Measurements from ENCODE around the gene ZNF407. TPM values are rescaled to one million over a fixed set of nuclear protein-coding genes. Genes with fewer than 3 reads are reported as not detected.
"Not testable (repeated sequence)": the region's sequence is repeated elsewhere in the genome, so short reads cannot be mapped to it uniquely, and the experiment has no call there.

ZNF407 gene
- total RNA-seq, 1 donor from 2014 or later, result 19.8 TPM

- no peak overlapping the region for H3K27ac Mint-ChIP-seq
- H3K27me3 Mint-ChIP-seq (ENCODE audit: insufficient read depth), result peaks cover under 1% of the 10 kb centered on the region
- H3K4me1 Mint-ChIP-seq (ENCODE audit: low read depth), result no peaks in the 10 kb centered on the region
- H3K9me3 Mint-ChIP-seq, result peaks cover 12% of the 10 kb centered on the region
- no peak for DNase-seq (ENCODE audit: low spot score)
- intact Hi-C loops (cut with micrococcal nuclease), result no loop called here
- H3K4me3 Mint-ChIP-seq, result no peak overlapping the region
- H3K36me3 Mint-ChIP-seq (ENCODE audit: low read depth), result no peaks in the 10 kb centered on the region
Measured at GRCh38 chr18:75086494-75087034, 488.9 kb downstream of the ZNF407 start.

- Mint-ChIP-seq H3K27ac (no peak overlapping the region), H3K4me3 (no peak overlapping the region), H3K27me3 (ENCODE audit: insufficient read depth) (peaks cover under 1% of the 10 kb centered on the region), H3K9me3 (peaks cover 12% of the 10 kb centered on the region), H3K4me1 (ENCODE audit: low read depth) (no peaks in the 10 kb centered on the region), H3K36me3 (ENCODE audit: low read depth) (no peaks in the 10 kb centered on the region)
- DNase-seq (ENCODE audit: low spot score), result no peak
- intact Hi-C loops (cut with micrococcal nuclease), result no loop called here
Measured at GRCh38 chr18:75087119-75088020, 489.7 kb downstream of the ZNF407 start.

DNA sequence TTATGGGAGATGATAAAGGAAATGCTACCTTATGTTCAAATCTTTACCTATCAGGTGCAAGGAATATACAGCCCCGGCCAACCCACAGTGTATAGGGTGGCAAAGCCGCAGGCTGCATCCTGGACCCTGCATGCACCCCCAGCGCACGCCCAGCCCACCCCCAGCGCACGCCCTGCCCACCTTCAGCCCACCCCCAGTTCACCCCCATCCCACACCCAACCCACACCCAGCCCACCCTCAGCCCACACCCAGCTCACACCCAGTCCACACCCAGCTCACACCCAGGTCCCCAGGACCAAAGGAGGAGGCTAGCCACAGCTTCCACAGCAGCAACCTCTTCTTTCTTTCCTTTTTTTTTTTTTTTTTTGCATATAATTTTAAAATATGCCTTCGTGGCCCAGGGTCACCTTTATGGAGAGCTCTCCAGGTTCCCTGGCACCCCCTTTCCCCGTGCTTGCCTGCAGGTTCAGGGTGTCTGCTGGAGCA, 490.4 kb downstream of the ZNF407 start:
- Mint-ChIP-seq H3K27ac (no peak overlapping the region), H3K36me3 (ENCODE audit: low read depth) (no peaks in the 10 kb centered on the region), H3K27me3 (ENCODE audit: insufficient read depth) (peaks cover 5% of the 10 kb centered on the region), H3K4me1 (ENCODE audit: low read depth) (no peaks in the 10 kb centered on the region), H3K4me3 (no peak overlapping the region), H3K9me3 (peaks cover 12% of the 10 kb centered on the region)
- DNase-seq (ENCODE audit: low spot score), result no peak
- intact Hi-C loops (cut with micrococcal nuclease), result no loop called here

- Mint-ChIP-seq H3K27ac (no peak overlapping the region), H3K4me1 (ENCODE audit: low read depth) (no peaks in the 10 kb centered on the region), H3K4me3 (no peak overlapping the region), H3K9me3 (peaks cover 12% of the 10 kb centered on the region), H3K27me3 (ENCODE audit: insufficient read depth) (peaks cover 5% of the 10 kb centered on the region), H3K36me3 (ENCODE audit: low read depth) (no peaks in the 10 kb centered on the region)
- no peak for DNase-seq (ENCODE audit: low spot score)
- intact Hi-C loops (cut with micrococcal nuclease), result no loop called here
Measured at GRCh38 chr18:75088622-75089211, 491.0 kb downstream of the ZNF407 start.

DNA sequence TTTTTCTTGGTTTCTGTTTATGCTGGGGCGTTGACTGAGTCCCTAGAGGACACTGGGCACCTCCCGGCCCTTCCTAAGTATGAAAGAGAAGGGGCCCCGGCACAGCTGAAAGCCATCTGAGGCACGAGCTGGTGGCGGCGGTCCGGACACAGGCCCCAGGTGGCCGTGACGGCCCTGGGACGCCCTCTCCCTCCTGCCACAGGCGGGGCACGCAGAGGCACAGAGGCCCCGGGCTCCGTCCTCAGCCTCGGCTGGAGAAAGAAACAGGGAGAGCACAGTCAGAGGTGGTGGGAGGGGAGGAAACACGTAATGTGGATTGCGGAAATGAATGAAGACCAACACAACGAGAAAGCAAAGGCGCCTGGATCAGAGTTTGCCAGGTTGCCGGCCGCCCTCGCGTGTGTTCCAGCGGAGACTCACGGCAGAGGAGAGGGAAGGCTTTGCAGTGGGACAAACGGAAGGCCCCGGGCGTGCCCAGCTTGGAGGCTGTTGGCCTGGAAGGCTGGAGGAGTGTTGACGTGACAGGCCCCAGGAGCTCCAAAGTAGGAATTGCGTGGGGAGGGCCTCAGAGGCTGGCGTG, 492.2 kb downstream of the ZNF407 start:
- H3K4me3 Mint-ChIP-seq, result no peak overlapping the region
- peaks cover 5% of the 10 kb centered on the region for H3K27me3 Mint-ChIP-seq (ENCODE audit: insufficient read depth)
- H3K36me3 Mint-ChIP-seq (ENCODE audit: low read depth), result no peaks in the 10 kb centered on the region
- no peak overlapping the region for H3K27ac Mint-ChIP-seq
- intact Hi-C loops (cut with micrococcal nuclease), result no loop called here
- peaks cover 12% of the 10 kb centered on the region for H3K9me3 Mint-ChIP-seq
- DNase-seq (ENCODE audit: low spot score), result no peak
- no peaks in the 10 kb centered on the region for H3K4me1 Mint-ChIP-seq (ENCODE audit: low read depth)

- H3K27me3 Mint-ChIP-seq (ENCODE audit: insufficient read depth), result peaks cover 6% of the 10 kb centered on the region
- DNase-seq (ENCODE audit: low spot score), result no peak
- no peak overlapping the region for H3K4me3 Mint-ChIP-seq
- H3K4me1 Mint-ChIP-seq (ENCODE audit: low read depth), result no peaks in the 10 kb centered on the region
- intact Hi-C loops (cut with micrococcal nuclease), result no loop called here
- H3K9me3 Mint-ChIP-seq, result peaks cover 13% of the 10 kb centered on the region
- no peak overlapping the region for H3K27ac Mint-ChIP-seq
- no peaks in the 10 kb centered on the region for H3K36me3 Mint-ChIP-seq (ENCODE audit: low read depth)
Measured at GRCh38 chr18:75090336-75090735, 492.7 kb downstream of the ZNF407 start.

- H3K36me3 Mint-ChIP-seq (ENCODE audit: low read depth), result no peaks in the 10 kb centered on the region
- H3K4me1 Mint-ChIP-seq (ENCODE audit: low read depth), result no peaks in the 10 kb centered on the region
- H3K4me3 Mint-ChIP-seq, result no peak overlapping the region
- peaks cover 7% of the 10 kb centered on the region for H3K9me3 Mint-ChIP-seq
- H3K27me3 Mint-ChIP-seq (ENCODE audit: insufficient read depth), result peaks cover 7% of the 10 kb centered on the region
- no peak for DNase-seq (ENCODE audit: low spot score)
- intact Hi-C loops (cut with micrococcal nuclease), result no loop called here
- H3K27ac Mint-ChIP-seq, result no peak overlapping the region
Measured at GRCh38 chr18:75097491-75098225, 500.0 kb downstream of the ZNF407 start.

DNA sequence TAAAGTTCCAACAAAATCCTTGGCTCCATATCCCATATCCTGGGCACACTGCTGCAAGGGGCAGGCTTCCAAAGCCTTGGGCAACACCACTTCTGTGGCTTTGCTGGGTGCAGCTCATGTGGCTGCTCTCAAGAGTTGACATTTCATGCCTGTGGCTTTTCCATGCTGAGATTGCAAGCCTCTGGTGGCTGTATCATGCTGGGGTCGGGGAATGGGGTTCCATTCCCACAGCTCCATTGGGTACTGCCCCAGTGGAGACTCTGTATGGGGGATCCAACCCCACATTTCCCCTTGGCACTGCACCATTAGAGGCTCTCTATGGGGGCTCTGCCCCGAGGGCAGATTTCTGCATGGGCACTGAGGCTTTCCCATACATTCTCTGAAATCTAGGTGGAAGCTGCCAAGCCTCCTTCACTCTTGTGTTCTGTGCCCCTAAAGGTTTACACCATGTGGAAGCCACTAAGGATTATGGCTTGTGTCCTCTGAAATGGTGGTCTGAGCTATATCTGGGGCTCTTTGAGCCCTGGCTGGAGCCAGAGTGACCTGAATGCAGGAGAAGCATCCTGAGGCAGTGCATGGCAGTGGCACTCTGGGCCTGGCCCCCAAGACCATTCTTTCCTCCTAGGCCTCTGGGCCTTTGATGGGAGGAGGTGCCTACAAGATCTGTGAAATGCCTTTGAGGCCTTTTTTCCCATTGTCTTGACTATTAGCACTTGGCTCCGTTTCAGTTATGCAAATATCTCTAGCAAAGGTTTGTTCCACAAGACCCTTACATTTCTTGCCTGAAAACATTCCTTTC, 503.4 kb downstream of the ZNF407 start:
- H3K36me3 Mint-ChIP-seq (ENCODE audit: low read depth), result no peaks in the 10 kb centered on the region

GRCh38 chr18:75101916-75102315, 504.2 kb downstream of the ZNF407 start:
- no peak for DNase-seq (ENCODE audit: low spot score)
- intact Hi-C loops (cut with micrococcal nuclease), result no loop called here
- no peaks in the 10 kb centered on the region for H3K36me3 Mint-ChIP-seq (ENCODE audit: low read depth)
- H3K9me3 Mint-ChIP-seq, result peaks cover 4% of the 10 kb centered on the region
- no peak overlapping the region for H3K27ac Mint-ChIP-seq
- peaks cover 2% of the 10 kb centered on the region for H3K27me3 Mint-ChIP-seq (ENCODE audit: insufficient read depth)
- H3K4me1 Mint-ChIP-seq (ENCODE audit: low read depth), result no peaks in the 10 kb centered on the region
- no peak overlapping the region for H3K4me3 Mint-ChIP-seq

More for the DNA sequence above, 503.4 kb downstream of the ZNF407 start:
- H3K9me3 Mint-ChIP-seq, result peaks cover 4% of the 10 kb centered on the region
- H3K27ac Mint-ChIP-seq, result no peak overlapping the region
- no peak for DNase-seq (ENCODE audit: low spot score)
- no peak overlapping the region for H3K4me3 Mint-ChIP-seq
- peaks cover 2% of the 10 kb centered on the region for H3K27me3 Mint-ChIP-seq (ENCODE audit: insufficient read depth)
- no peaks in the 10 kb centered on the region for H3K4me1 Mint-ChIP-seq (ENCODE audit: low read depth)
- intact Hi-C loops (cut with micrococcal nuclease), result no loop called here

DNA sequence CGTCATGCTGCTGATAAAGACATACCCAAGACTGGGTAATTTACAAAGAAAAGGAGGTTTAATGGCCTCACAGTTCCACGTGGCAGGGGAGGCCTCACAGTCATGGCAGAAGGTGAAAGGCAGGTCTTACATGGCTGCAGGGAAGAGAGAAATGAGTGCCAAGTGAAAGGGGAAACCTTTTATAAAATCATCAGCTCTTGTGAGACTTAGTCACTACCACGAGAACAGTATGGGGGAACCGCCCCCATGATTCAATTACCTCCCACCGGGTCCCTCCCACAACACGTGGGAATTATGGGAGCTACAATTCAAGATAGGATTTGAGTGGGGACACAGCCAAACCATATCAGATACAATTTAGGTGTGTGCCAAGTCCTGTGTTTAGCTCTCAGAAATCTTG, 506.4 kb downstream of the ZNF407 start:
- H3K4me1 Mint-ChIP-seq (ENCODE audit: low read depth); H3K4me3 Mint-ChIP-seq; H3K27ac Mint-ChIP-seq; H3K9me3 Mint-ChIP-seq; intact Hi-C loops (cut with micrococcal nuclease); DNase-seq (ENCODE audit: low spot score); H3K36me3 Mint-ChIP-seq (ENCODE audit: low read depth); H3K27me3 Mint-ChIP-seq (ENCODE audit: insufficient read depth): not testable (repeated sequence)

GRCh38 chr18:75104483-75104882, 506.8 kb downstream of the ZNF407 start:
- peaks cover 4% of the 10 kb centered on the region for H3K9me3 Mint-ChIP-seq
- DNase-seq (ENCODE audit: low spot score), result no peak
- no peak overlapping the region for H3K4me3 Mint-ChIP-seq

More at GRCh38 chr18:75104483-75104882, 506.8 kb downstream of the ZNF407 start:
- no peak overlapping the region for H3K27ac Mint-ChIP-seq
- intact Hi-C loops (cut with micrococcal nuclease), result no loop called here
- H3K27me3 Mint-ChIP-seq (ENCODE audit: insufficient read depth), result peaks cover 4% of the 10 kb centered on the region
- H3K4me1 Mint-ChIP-seq (ENCODE audit: low read depth), result no peaks in the 10 kb centered on the region
- H3K36me3 Mint-ChIP-seq (ENCODE audit: low read depth), result no peaks in the 10 kb centered on the region

Data from activated T-helper 1 cell treated with anti-CD3 and anti-CD28 coated beads, Interleukin-12 subunit alpha, Interleukin-12 subunit beta, Interleukin-2, Interleukin-4 antibody, amounts not matched to agents 30 ng/mL and 10 ng/mL and 1 ng/mL, durations not matched to agents 14 hours and 24 hours and 36 hours (primary cell).